OCI-LY7 (cell line): ENCODE measurements around the gene CA14. TPM values are rescaled to one million over a fixed set of nuclear protein-coding genes. Genes with fewer than 3 reads are reported as not detected.

Experiments
- BruUV-seq: library from RNA; stranded (reverse); fragments of 400-500 nt; replicated peaks from 2 replicates; lab custom pipeline; 2021; lab: Mats Ljungman, UMichigan
- CTCF ChIA-PET: fragments of 300-600 bp; sonication (Branson Sonifier 250); formaldehyde crosslinking; loops from one replicate; lab custom pipeline; 2022; ENCODE audit warnings: antibody characterized with exemption; ENCODE audit not compliant: unreplicated experiment; lab: Charles Lee
- POLR2A ChIA-PET: fragments of 300-600 bp; sonication (Branson Sonifier 250); formaldehyde crosslinking; loops from one replicate; lab custom pipeline; 2022; ENCODE audit warnings: antibody characterized with exemption; lab: Charles Lee
- DNase-seq: peaks from one replicate; pipeline ENCODE4 v3.0.0-alpha.2; 2015; ENCODE audit warnings: low spot score
- H2AFZ ChIP-seq: fragments of 200-600 bp; sonication (generic), shearing (Covaris generic); 2 replicates; pipeline ENCODE4 v1.6.1; 2014; ENCODE audit warnings: mild to moderate bottlenecking, antibody characterized with exemption, low read length, moderate library complexity
- H3K27ac ChIP-seq: fragments of 200-600 bp; sonication (generic); 2 replicates; pipeline ENCODE4 v1.5.1; 2014; ENCODE audit warnings: mixed run types, low read depth, mild to moderate bottlenecking, moderate library complexity, low read length, inconsistent platforms; ENCODE audit not compliant: poor library complexity, severe bottlenecking
- H3K36me3 ChIP-seq: fragments of 200-600 bp; sonication (generic); 2 replicates; pipeline ENCODE4 v1.6.1; 2014; ENCODE audit warnings: mild to moderate bottlenecking, antibody characterized with exemption, low read length, moderate library complexity, mixed read lengths; ENCODE audit not compliant: insufficient read depth
- H3K4me1 ChIP-seq: fragments of 200-600 bp; sonication (generic); 2 replicates; pipeline ENCODE4 v1.5.1; 2014; ENCODE audit warnings: mild to moderate bottlenecking, low read length; ENCODE audit not compliant: insufficient read depth, poor library complexity, severe bottlenecking
- H3K4me2 ChIP-seq: fragments of 200-600 bp; sonication (generic); 2 replicates; pipeline ENCODE4 v1.6.1; 2014; ENCODE audit warnings: mild to moderate bottlenecking, low read length
- H3K4me3 ChIP-seq: fragments of 200-600 bp; sonication (generic); 2 replicates; pipeline ENCODE4 v1.5.1; 2014; ENCODE audit warnings: mild to moderate bottlenecking, low read depth, low read length; ENCODE audit not compliant: poor library complexity, severe bottlenecking
- H3K79me2 ChIP-seq: fragments of 200-600 bp; sonication (generic); 2 replicates; pipeline ENCODE4 v1.6.1; 2016; ENCODE audit warnings: low read depth, mild to moderate bottlenecking, low read length, moderate library complexity, mixed read lengths; ENCODE audit not compliant: insufficient read depth
- H3K9me2 ChIP-seq: fragments of 200-600 bp; sonication (generic); 2 replicates; pipeline ENCODE4 v1.6.1; 2016; ENCODE audit warnings: mild to moderate bottlenecking, low read length, mixed read lengths; ENCODE audit not compliant: insufficient read depth
- H3K9me3 ChIP-seq: fragments of 200-600 bp; sonication (generic); 2 replicates; pipeline ENCODE4 v1.6.1; 2014; ENCODE audit warnings: mild to moderate bottlenecking, mixed run types, low read length, mixed read lengths
- H4K20me1 ChIP-seq: fragments of 200-600 bp; sonication (generic); 2 replicates; pipeline ENCODE4 v1.6.1; 2014; ENCODE audit warnings: mild to moderate bottlenecking, antibody characterized with exemption, low read length, moderate library complexity, mixed read lengths; ENCODE audit not compliant: insufficient read depth
- EZH2phosphoT487 ChIP-seq: fragments of 200-600 bp; sonication (generic); IDR thresholded peaks from 2 replicates; pipeline ENCODE4 v1.6.1; 2018; ENCODE audit warnings: low read depth, borderline replicate concordance, mild to moderate bottlenecking, mixed run types, antibody characterized with exemption, low read length, moderate library complexity, mixed read lengths
- intact Hi-C: fragments of 100-400 bp; cut with micrococcal nuclease; formaldehyde crosslinking; loops from one replicate; pipeline ENCODE4 v1.10.0; 2022; ENCODE audit not compliant: unreplicated experiment
- total RNA-seq, 2 experiments: library from RNA; depleted of rRNA in 1 of 2; stranded (reverse); fragments of >200 nt in 1 of 2; shearing (Covaris generic) in 1 of 2; gene quantifications; 2 replicates each; pipeline ENCODE4 v1.2.3, GENCODE V29; 2014 to 2022
- TF ChIP-seq, protein P1 (sequence below): fragments of 200-600 bp; sonication (generic); conservative IDR thresholded peaks from 2 replicates; pipeline ENCODE4 v1.5.1; 2014; ENCODE audit warnings: mild to moderate bottlenecking, antibody characterized with exemption, low read length, moderate library complexity, mixed read lengths

The CA14 gene
- total RNA-seq, 2 experiments from 2014 or later, result not detected

- no peak overlapping the region for H2AFZ ChIP-seq
- intact Hi-C loops, result no loop called here
- ChIA-PET CTCF (no interaction called here), POLR2A (no interaction called here)
- H4K20me1 ChIP-seq, result no peaks in the 10 kb centered on the region
- H3K79me2 ChIP-seq, result no peaks in the 10 kb centered on the region; the same call in 1 of the 2 replicates
- no peaks in the 10 kb centered on the region for H3K9me2 ChIP-seq
- no peak overlapping the region for H3K27ac ChIP-seq
- no peak for TF ChIP-seq EZH2phosphoT487
- TF ChIP-seq, protein P1, sequence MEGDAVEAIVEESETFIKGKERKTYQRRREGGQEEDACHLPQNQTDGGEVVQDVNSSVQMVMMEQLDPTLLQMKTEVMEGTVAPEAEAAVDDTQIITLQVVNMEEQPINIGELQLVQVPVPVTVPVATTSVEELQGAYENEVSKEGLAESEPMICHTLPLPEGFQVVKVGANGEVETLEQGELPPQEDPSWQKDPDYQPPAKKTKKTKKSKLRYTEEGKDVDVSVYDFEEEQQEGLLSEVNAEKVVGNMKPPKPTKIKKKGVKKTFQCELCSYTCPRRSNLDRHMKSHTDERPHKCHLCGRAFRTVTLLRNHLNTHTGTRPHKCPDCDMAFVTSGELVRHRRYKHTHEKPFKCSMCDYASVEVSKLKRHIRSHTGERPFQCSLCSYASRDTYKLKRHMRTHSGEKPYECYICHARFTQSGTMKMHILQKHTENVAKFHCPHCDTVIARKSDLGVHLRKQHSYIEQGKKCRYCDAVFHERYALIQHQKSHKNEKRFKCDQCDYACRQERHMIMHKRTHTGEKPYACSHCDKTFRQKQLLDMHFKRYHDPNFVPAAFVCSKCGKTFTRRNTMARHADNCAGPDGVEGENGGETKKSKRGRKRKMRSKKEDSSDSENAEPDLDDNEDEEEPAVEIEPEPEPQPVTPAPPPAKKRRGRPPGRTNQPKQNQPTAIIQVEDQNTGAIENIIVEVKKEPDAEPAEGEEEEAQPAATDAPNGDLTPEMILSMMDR, result peak; percentile 67
- no TSS peak for BruUV-seq
- H3K4me2 ChIP-seq, result no peak overlapping the region
- peaks cover 4% of the 10 kb centered on the region for H3K4me1 ChIP-seq
- DNase-seq, result peak; percentile 38
- H3K36me3 ChIP-seq, result peaks cover 82% of the 10 kb centered on the region
- H3K4me3 ChIP-seq, result no peak overlapping the region
- H3K9me3 ChIP-seq, result no peaks in the 10 kb centered on the region
These were observed 36.0 kb upstream of the CA14 start for GRCh38 chr1:150221552-150221951.

- TF ChIP-seq EZH2phosphoT487, result no peak
- TF ChIP-seq, protein P1, result no peak
- Histone ChIP-seq H3K27ac (no peak overlapping the region), H3K79me2 (peaks cover 11% of the 10 kb centered on the region), H3K4me1 (peaks cover 4% of the 10 kb centered on the region), H3K4me3 (no peak overlapping the region), H4K20me1 (no peaks in the 10 kb centered on the region), H2AFZ (no peak overlapping the region), H3K36me3 (peaks cover 88% of the 10 kb centered on the region), H3K9me2 (no peaks in the 10 kb centered on the region), H3K4me2 (no peak overlapping the region), H3K9me3 (no peaks in the 10 kb centered on the region; the same call in 1 of the 2 replicates)
- intact Hi-C loops, result no loop called here
- CTCF ChIA-PET, result no interaction called here
- no TSS peak for BruUV-seq
- POLR2A ChIA-PET, result interaction anchor here (1.2 kb wide), 1 partner anchor 8 kb away, joined by 4 read pairs; no protein-coding TSS in a partner anchor
- DNase-seq, result no peak
These were observed 32.6 kb upstream of the CA14 start for GRCh38 chr1:150224983-150225382.

- DNase-seq, result no peak
- H3K27ac ChIP-seq, result no peak overlapping the region
- peaks cover 16% of the 10 kb centered on the region for H3K79me2 ChIP-seq
- no peaks in the 10 kb centered on the region for H4K20me1 ChIP-seq
- H3K9me3 ChIP-seq, result no peaks in the 10 kb centered on the region; the same call in 1 of the 2 replicates
- no TSS peak for BruUV-seq
- ChIA-PET CTCF (no interaction called here), POLR2A (interaction anchor here (0.6 kb wide), 2 partner anchors 8 to 229 kb away, joined by 4 to 5 read pairs; no protein-coding TSS in a partner anchor)
- H3K9me2 ChIP-seq, result no peaks in the 10 kb centered on the region
- H3K4me1 ChIP-seq, result peaks cover 4% of the 10 kb centered on the region
- intact Hi-C loops, result no loop called here
- no peak overlapping the region for H2AFZ ChIP-seq
- TF ChIP-seq, protein P1, result no peak
- TF ChIP-seq EZH2phosphoT487, result no peak
- no peak overlapping the region for H3K4me2 ChIP-seq
- peaks cover 88% of the 10 kb centered on the region for H3K36me3 ChIP-seq
- no peak overlapping the region for H3K4me3 ChIP-seq
These were observed 32.0 kb upstream of the CA14 start for GRCh38 chr1:150225546-150225945.
